GM12865 (cell line): ENCODE results near the gene BCAS4.

Source experiments
- DNase-seq: peaks from one replicate; pipeline ENCODE4 v3.0.0; 2010; ENCODE audit warnings: low read depth
- H3K4me3 ChIP-seq: 2 replicates; pipeline ENCODE4 v1.5.1; 2011; ENCODE audit warnings: mild to moderate bottlenecking, low read depth, low read length, control low read depth
- TF ChIP-seq, protein P1 (sequence below): IDR thresholded peaks from 2 replicates; pipeline ENCODE4 v1.5.1; 2011; ENCODE audit warnings: low read length, control low read depth, low read depth, inconsistent platforms; ENCODE audit not compliant: insufficient read depth; ENCODE audit errors: missing control alignments

Gene BCAS4

GRCh38 chr20:50831622-50832021, 36.8 kb downstream of the BCAS4 start:
- TF ChIP-seq, protein P1, sequence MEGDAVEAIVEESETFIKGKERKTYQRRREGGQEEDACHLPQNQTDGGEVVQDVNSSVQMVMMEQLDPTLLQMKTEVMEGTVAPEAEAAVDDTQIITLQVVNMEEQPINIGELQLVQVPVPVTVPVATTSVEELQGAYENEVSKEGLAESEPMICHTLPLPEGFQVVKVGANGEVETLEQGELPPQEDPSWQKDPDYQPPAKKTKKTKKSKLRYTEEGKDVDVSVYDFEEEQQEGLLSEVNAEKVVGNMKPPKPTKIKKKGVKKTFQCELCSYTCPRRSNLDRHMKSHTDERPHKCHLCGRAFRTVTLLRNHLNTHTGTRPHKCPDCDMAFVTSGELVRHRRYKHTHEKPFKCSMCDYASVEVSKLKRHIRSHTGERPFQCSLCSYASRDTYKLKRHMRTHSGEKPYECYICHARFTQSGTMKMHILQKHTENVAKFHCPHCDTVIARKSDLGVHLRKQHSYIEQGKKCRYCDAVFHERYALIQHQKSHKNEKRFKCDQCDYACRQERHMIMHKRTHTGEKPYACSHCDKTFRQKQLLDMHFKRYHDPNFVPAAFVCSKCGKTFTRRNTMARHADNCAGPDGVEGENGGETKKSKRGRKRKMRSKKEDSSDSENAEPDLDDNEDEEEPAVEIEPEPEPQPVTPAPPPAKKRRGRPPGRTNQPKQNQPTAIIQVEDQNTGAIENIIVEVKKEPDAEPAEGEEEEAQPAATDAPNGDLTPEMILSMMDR: no peak
- DNase-seq: no peak

GRCh38 chr20:50834599-50835005, 39.7 kb downstream of the BCAS4 start:
- DNase-seq: no peak

More at GRCh38 chr20:50831622-50832021, 36.8 kb downstream of the BCAS4 start:
- H3K4me3 ChIP-seq: no peak overlapping the region

DNA sequence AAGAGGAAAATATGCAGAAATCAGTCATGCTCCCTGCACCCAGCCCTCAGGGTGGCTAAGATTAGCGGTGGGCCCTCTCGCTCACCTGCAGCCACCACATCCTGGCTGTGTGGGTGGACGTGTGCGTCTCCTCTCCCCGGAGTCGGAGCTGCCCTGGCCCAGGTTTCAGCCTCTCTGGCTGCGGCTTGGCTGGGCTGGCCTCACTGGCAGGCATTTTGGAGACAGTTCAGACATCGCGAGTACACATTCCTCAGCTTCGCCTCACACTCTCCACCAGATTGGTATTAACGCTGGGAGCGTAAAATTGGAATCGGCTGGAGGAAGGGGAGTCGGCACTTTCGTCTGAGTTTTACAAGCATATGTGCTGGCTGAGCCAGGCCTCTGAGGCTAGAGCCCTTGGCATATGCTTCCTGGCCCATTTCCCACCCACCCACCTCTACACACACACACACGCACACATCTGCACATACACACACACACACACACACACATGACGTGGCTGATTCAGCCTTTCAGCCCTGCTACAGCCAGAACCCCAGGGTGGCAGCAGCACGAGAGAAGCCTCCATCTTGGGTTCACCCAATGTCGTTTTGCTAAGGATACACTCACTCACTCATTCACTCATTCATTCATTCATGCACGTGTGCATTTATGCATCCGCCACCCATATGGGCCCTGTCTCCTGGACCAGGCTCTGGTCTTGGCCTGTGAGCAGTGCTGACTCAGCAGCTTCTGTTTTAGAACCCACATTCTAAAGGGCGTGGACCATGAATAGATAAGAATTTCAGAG, 42.9 kb downstream of the BCAS4 start:
- TF ChIP-seq, protein P1: no peak
- DNase-seq: peak; percentile 84
- no peak overlapping the region for H3K4me3 ChIP-seq

More at GRCh38 chr20:50834599-50835005, 39.7 kb downstream of the BCAS4 start:
- H3K4me3 ChIP-seq: no peak overlapping the region
- TF ChIP-seq, protein P1: no peak

- DNase-seq: no peak
- H3K4me3 ChIP-seq: no peak overlapping the region
Measured at GRCh38 chr20:50838322-50838625, 43.4 kb downstream of the BCAS4 start.

GRCh38 chr20:50838707-50839385, 44.0 kb downstream of the BCAS4 start:
- H3K4me3 ChIP-seq: no peak overlapping the region
- no peak for DNase-seq
- TF ChIP-seq, protein P1: no peak

More at GRCh38 chr20:50838322-50838625, 43.4 kb downstream of the BCAS4 start:
- TF ChIP-seq, protein P1: no peak

GRCh38 chr20:50842821-50843220, 48.0 kb downstream of the BCAS4 start:
- no peak for DNase-seq
- TF ChIP-seq, protein P1: no peak
- no peak overlapping the region for H3K4me3 ChIP-seq
